ENCODE measurements around the gene TRAK2. TPM values are rescaled to one million over a fixed set of nuclear protein-coding genes. Genes with fewer than 3 reads are reported as not detected.

The TRAK2 gene
- polyA plus RNA-seq, 1 of the 3 experiments (the other 2 are of a cell fraction): 10.4 TPM

DNA sequence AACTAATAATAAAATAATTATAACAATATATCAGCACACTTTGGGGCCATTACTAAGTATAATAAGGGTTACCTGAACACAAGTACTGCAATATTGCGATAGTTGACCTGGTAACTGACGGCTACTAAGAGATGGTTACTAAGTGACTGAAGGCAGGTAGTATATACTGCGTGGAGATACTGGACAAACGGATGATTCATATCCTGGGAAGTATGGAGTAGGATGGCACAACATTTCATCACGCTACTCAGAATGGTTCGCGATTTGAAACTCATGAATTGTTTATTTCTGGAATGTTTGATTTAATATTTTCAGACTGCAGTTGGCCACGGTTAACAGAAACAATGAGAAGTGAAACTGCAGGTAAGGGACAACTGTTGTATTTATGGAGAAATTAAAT, 54.7 kb downstream of the TRAK2 start (continued):
- TF ChIP-seq, protein P1, sequence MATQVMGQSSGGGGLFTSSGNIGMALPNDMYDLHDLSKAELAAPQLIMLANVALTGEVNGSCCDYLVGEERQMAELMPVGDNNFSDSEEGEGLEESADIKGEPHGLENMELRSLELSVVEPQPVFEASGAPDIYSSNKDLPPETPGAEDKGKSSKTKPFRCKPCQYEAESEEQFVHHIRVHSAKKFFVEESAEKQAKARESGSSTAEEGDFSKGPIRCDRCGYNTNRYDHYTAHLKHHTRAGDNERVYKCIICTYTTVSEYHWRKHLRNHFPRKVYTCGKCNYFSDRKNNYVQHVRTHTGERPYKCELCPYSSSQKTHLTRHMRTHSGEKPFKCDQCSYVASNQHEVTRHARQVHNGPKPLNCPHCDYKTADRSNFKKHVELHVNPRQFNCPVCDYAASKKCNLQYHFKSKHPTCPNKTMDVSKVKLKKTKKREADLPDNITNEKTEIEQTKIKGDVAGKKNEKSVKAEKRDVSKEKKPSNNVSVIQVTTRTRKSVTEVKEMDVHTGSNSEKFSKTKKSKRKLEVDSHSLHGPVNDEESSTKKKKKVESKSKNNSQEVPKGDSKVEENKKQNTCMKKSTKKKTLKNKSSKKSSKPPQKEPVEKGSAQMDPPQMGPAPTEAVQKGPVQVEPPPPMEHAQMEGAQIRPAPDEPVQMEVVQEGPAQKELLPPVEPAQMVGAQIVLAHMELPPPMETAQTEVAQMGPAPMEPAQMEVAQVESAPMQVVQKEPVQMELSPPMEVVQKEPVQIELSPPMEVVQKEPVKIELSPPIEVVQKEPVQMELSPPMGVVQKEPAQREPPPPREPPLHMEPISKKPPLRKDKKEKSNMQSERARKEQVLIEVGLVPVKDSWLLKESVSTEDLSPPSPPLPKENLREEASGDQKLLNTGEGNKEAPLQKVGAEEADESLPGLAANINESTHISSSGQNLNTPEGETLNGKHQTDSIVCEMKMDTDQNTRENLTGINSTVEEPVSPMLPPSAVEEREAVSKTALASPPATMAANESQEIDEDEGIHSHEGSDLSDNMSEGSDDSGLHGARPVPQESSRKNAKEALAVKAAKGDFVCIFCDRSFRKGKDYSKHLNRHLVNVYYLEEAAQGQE (IDR thresholded peaks at IDR 0.05; ENCODE audit: low read depth, low read length): no peak
- TF ChIP-seq, protein P2, sequence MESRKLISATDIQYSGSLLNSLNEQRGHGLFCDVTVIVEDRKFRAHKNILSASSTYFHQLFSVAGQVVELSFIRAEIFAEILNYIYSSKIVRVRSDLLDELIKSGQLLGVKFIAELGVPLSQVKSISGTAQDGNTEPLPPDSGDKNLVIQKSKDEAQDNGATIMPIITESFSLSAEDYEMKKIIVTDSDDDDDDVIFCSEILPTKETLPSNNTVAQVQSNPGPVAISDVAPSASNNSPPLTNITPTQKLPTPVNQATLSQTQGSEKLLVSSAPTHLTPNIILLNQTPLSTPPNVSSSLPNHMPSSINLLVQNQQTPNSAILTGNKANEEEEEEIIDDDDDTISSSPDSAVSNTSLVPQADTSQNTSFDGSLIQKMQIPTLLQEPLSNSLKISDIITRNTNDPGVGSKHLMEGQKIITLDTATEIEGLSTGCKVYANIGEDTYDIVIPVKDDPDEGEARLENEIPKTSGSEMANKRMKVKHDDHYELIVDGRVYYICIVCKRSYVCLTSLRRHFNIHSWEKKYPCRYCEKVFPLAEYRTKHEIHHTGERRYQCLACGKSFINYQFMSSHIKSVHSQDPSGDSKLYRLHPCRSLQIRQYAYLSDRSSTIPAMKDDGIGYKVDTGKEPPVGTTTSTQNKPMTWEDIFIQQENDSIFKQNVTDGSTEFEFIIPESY (IDR thresholded peaks at IDR 0.05; ENCODE audit: borderline replicate concordance, low read depth): no peak

DNA sequence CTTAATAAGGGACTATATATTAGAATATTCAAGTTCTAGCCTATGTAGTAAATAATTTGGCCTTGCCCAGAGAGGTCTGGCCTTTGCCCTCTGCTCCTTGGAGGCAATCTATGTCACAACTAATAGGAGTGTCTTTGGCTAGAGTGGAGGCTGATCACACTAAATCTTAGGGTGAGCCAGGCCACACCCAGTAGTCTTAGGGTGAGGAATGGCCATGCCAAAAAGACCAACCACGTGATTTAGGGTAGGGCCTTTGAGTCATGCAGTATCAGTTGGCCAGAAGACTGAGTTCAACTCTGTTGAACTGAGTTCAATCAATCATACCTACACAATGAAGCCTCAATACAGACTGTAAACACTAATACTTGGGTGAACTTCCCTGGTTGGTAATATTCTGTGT, 68.1 kb downstream of the TRAK2 start:
- POLR2A ChIA-PET: no interaction called here

More for the DNA sequence above, 68.1 kb downstream of the TRAK2 start:
- CTCF ChIA-PET: no interaction called here
- Histone ChIP-seq H3K27me3 (ENCODE audit: insufficient read depth) (no peaks in the 10 kb centered on the region), H3K79me2 (ENCODE audit: insufficient read depth) (no peaks in the 10 kb centered on the region), H3K4me2 (no peak overlapping the region), H3K4me1 (ENCODE audit: control insufficient read depth in 1 of 2, insufficient read depth in 2 of 2, low read depth in 1 of 2, low read length in 1 of 2) (no peaks in the 10 kb centered on the region; a peak in 2 of 4 replicates), H3K27ac (ENCODE audit: low read depth in 2 of 2, low read length in 1 of 2) (no peak overlapping the region), H3K9me2 (no peaks in the 10 kb centered on the region), H2AFZ (ENCODE audit: low read depth) (no peak overlapping the region), H3F3A (replicated peaks; ENCODE audit: insufficient read depth) (peaks cover 11% of the 10 kb centered on the region), H4K20me1 (ENCODE audit: insufficient read depth) (no peaks in the 10 kb centered on the region), H3K36me3 (replicated peaks in 1 of 2; ENCODE audit: control insufficient read depth in 1 of 2, insufficient read depth in 2 of 2, low read length in 1 of 2) (peaks cover 72 to 91% of the 10 kb centered on the region in 2 experiments), H3K4me3 (ENCODE audit: low read depth in 2 of 2, low read length in 1 of 2) (no peak overlapping the region), H3K9me3 (no peaks in the 10 kb centered on the region; the same call in 1 of the 2 replicates), H3K9ac (no peak overlapping the region)
- TF ChIP-seq MXI1 (IDR thresholded peaks at IDR 0.05; ENCODE audit: low read depth, low read length): no peak
- TF ChIP-seq MAX (IDR thresholded peaks at IDR 0.05; ENCODE audit: low read depth): no peak
- no peak for TF ChIP-seq CTCF (IDR thresholded peaks at IDR 0.05)
- no peak for TF ChIP-seq NRF1 (IDR thresholded peaks at IDR 0.05; ENCODE audit: low read depth, low read length)
- no peak for TF ChIP-seq RFX5 (IDR thresholded peaks at IDR 0.05; ENCODE audit: low read length)
- TF ChIP-seq GABPA (IDR thresholded peaks at IDR 0.05; ENCODE audit: low read depth): no peak
- no peak for TF ChIP-seq ELF1 (IDR thresholded peaks at IDR 0.05)
- no peak for DNase-seq
- 89% methylated on average over 1 of the region's 1 CpG for WGBS (ENCODE audit: low lambda C conversion rate)
